NK-92 (cell line): ENCODE results near the gene C8G.

Experiments
- DNase-seq: peaks from one replicate; lab custom pipeline; 2025; ENCODE audit not compliant: unreplicated experiment; lab: John Stamatoyannopoulos, UW

Gene C8G

DNA sequence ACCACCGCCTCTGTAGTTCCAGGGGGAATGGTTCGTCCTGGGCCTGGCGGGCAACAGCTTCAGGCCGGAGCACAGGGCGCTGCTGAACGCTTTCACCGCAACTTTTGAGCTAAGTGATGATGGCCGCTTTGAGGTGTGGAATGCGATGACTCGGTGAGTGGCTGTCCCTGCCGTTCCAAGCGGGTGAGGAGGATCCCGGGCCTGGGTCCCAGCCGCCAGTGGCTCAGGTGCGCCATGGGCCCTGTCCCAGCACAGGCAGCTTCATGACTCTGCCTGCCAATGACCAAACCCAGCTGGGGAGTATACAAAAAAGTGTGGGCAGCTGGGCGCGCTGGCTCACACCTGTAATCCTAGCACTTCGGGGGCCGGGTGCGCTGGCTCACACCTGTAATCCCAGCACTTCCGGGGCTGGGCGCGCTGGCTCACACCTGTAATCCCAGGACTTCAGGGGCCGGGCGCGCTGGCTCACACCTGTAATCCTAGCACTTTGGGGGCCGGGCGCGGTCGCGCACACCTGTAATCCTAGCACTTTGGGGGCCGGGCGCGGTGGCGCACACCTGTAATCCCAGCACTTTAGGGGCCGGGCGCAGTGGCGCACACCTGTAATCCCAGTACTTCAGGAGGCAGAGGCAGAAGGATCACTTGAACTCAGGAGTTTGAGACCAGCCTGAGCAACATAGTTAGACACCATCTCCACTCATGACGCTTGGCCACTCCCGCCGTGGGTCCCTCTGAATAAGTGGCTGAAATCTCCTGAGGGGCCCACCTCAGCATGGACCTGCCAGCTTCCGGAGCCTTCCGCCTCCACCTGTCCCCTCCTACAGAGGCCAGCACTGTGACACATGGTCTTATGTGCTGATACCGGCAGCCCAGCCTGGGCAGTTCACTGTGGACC is 8.1 kb downstream of the C8G start:
- no peak for DNase-seq

DNA sequence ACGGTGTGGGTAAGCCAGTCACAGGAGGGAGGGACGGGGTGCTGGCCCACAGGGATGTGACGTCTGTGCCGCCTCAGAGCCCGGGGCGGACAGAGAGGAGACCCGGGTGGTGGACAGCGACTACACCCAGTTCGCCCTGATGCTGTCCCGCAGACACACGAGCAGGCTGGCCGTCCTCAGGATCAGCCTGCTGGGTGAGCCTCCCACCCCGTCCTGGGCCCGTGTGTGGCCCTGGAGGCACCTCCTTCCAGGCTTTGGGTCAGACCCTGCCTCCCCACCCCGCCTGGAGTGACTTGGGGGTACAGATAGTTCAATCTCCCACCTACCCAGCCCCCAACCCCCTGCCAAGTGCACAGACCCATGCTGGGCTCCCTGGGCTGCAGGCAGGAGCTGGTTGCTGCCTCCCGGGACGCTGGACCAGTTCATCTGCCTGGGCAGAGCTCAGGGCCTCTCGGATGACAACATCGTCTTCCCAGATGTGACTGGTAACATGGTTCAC is 8.8 kb downstream of the C8G start:
- no peak for DNase-seq

DNA sequence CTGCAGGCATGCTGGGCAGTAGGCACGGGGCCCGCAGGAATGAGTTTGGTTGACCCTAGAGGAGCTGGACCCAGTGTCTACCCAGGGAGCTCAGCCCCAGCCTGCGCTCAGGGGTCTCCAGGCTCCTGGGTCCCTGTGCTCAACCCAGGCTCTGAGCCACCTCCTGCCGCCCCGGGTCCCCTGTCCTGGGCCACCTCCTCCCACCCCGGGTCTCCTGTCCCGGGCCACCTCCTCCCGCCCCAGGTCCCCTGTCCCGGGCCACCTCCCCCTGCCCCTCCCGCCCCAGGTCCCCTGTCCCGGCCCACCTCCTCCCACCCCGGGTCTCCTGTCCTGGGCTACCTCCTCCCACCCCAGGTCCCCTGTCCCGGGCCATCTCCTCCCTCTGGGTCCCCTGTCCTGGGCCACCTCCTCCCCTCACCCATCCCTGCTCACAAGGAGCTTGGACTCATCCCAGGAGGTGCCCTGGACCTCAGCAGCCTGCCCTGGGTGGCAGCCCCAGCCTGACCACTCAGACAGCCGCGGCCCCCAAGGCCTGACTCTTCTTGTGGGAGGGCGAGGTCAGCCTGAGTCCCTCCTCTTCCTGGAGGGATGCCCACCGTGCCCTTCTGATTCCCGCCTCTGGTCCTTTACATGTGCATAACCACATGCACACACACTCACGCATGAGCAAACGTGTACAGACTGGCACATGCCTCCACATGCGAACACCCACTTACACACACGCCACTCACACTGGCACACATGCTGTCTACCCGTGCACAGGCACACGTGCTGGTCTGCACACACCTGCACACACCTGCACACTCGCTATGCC is 9.4 kb downstream of the C8G start:
- DNase-seq, result no peak

DNA sequence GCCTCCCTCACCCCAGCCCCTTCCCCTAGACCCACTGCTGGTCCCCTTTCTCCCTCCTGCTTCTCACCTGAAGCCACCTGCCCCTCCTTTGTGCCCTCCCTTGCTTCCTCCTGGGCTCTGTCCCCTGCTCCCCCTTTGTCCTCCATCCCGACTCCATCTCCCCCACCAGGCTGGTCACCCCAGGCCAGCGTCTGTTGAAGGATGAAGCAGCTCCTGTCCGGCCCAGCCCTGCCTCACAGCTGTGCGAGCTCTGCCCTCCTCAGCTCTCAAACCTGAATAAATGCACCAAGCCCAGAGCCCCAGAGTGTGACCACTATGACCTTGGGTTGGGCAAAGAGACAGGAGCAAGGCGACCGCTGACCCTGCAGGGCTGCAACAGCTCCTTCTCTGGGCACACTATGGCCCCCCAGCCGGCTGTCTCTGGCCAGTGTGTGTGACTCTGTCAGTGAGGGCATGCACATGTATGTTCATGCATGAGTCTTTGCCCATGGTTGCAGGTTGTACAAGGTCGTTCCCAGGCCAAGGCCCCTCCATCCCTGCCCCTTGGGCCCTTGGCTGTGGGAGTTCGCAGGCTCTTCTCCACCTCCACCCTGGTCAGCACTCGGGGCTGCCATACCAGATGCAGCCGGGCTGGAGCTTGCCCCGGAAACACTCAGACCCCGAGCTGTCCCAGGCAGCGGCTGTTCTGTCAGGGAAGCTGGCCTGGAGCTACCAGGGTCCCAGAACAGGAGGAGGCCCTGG is 10.3 kb downstream of the C8G start:
- no peak for DNase-seq

DNA sequence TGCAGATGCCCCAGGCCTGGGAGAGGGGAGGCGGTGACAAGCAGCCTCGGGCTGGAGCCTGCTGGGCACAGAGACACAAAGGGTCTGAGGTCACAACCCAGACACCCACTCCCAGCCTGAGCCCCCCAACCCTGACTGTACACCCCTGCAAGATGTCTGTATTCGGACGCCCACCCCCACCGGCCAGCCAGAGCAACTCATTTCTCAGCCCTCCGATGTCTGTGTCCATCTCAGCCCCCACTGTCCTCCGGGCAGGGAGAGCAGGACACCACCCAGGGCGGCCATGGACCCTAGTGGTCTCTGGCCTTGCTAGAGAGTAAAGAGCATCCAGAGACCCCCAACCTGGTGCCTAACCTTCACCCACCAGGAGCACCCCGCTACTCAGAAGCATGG is 10.9 kb downstream of the C8G start:
- no peak for DNase-seq

DNA sequence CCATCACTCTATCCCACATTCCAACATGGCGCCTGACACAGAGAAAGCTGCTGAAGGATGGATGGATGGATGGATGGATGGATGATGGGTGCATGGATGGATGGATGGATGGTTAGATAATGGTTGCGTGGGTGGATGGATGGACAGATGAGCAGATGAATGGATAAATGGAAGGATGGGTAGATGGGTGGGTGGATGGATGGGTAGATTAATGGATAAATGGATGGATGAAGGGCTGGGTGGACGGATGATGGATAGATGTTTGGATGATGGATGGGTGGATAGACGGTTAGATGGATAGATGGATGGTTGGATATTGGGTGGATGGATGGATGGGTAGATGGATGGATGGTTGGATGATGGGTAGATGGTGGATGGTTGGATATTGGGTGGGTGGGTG is 11.6 kb downstream of the C8G start:
- DNase-seq, result no peak

DNA sequence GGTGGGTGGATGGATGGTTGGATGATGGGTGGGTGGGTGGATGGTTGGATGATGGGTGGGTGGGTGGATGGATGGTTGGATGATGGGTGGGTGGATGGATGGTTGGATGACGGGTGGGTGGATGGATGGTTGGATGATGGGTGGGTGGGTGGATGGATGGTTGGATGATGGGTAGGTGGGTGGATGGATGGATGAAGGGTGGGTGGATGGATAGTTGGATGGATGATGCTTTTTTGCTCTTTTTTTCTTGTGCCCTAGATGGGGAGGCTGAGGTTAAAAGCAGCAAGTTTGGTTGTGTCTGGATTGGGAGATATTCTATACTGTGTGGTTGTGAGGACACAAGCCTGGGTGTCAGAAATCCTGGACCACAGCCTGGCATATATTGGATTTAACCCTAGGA is 12.4 kb downstream of the C8G start:
- no peak for DNase-seq

DNA sequence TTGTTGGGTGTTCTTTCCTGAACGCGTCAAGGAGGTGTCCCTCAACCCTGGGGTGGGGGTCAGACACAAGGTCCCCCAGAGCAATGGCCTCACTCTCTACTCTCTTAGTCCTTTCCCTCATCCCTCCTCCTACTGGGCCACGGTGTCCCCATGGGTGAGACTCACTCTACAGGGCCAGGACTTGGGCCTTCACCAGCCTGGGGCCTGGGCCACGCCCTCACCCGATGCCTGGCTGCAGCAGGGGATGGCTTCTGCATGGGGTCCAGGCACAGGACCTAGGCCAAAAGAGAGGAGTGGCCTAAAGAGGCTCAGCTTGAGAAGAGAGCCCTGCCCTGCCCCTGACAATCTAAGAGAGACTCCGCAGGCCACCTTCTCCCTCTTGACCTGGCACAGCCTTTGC is 12.9 kb downstream of the C8G start:
- no peak for DNase-seq

DNA sequence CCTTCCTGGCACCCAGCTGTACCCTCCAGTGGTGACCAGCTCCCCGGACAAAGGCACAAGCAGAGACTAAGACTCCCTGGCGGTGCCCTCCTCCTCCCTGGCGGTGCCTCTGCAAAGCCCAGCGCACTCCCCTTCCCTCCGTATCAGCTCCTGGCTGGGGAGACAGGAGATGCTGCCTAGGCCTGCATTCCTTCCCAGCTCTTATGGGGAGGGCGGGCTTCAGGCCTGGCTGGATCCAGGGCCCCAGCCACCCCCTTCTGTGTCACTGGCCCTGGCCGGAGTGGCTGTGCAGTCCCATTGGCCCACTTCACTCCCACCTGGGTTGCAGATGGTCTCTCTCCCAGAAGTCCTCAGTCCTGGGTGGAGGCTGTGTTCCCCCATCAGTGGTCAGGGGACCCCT is 13.4 kb downstream of the C8G start:
- DNase-seq, result no peak

DNA sequence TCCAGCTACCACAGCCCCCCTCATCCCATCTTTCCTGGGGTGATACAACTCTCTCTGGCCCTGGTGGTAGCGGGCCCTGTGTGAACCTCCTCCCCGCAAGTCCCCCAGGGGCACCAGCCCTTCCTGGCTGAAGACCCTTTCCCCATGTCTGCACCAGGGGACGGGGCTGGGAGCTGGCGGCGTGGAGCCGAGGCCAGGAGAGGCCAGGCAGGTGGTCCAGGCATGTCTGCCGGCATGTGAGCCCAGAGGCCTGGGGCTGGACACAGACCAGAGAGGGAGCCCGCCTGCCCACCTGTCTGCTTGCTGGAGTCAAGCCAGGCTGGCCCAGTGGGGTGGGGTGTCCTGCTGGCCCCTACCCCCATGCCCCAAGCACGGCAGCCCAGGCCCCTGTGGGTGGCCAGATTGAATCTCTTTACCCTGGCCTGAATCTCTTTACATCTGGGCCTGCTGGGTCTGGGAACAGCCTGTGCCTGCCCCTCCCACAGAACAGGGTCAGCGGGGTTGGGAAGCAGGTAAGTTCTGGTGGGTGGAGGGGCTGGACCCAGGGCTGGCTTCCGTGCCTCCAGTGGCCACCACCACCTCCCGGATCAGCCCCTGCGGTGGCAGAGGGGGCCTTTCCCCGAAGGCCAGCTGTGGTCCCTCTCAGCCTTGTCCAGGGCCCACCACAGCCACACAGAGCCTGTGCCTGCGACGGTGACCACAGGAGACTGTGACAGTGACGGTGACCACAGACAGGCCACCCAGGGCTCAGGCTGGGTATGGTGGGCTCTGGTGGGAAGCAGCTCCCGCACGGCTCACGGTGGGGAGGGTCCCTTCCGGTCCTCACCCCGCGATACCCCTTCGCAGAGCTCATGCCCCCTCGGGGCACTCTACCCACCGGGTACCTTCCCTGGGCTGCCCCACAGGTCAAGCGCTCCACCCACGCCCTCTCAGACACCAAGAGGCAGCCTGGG is 14.1 kb downstream of the C8G start:
- no peak for DNase-seq

DNA sequence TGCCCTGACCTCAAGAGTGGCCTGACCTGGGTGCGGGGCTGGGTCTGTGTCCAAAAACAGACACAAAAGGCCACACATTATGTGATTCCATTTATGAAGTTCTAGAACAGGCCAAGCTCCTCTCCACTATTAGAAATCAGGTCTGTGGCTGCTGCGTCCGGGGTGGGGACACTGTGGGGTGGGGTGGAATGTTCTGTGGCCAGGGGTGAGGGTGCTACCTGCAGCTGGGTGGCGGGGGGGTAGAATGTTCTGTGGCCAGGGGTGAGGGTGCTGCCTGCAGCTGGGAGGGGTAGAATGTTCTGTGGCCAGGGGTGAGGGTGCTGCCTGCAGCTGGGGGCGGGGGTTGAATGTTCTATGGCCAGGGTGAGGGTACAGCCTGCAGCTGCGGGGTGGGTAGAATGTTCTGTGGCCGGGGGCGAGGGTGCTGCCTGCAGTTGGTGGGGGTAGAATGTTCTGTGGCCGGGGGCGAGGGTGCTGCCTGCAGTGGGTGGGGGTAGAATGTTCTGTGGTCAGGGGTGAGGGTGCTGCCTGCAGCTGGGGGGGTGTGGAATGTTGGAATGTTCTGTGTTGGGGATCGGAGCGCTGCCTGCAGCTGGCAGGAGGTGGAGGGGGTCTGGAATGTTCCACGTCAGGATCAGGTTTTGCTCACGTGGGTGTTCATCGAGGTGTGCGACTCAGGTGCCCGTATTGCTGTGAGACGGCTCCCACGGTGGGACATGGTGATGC is 15.3 kb downstream of the C8G start:
- DNase-seq, result no peak

DNA sequence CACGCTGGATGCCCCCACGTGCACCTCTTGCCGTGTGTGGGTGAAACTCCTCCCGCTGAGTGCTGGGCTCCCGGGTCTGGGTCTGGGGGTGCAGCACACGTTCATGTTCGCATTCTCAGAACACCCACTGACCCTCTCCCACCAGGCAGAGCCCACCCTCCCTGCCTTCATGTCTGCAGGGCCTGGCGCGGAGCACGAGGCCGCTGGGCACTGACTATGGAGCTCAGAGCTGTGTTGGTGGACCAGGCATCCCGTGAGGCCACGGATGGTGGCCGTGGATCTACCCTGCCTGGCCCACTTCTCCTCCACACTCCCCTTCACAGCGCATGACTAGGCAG is 15.9 kb downstream of the C8G start:
- no peak for DNase-seq

DNA sequence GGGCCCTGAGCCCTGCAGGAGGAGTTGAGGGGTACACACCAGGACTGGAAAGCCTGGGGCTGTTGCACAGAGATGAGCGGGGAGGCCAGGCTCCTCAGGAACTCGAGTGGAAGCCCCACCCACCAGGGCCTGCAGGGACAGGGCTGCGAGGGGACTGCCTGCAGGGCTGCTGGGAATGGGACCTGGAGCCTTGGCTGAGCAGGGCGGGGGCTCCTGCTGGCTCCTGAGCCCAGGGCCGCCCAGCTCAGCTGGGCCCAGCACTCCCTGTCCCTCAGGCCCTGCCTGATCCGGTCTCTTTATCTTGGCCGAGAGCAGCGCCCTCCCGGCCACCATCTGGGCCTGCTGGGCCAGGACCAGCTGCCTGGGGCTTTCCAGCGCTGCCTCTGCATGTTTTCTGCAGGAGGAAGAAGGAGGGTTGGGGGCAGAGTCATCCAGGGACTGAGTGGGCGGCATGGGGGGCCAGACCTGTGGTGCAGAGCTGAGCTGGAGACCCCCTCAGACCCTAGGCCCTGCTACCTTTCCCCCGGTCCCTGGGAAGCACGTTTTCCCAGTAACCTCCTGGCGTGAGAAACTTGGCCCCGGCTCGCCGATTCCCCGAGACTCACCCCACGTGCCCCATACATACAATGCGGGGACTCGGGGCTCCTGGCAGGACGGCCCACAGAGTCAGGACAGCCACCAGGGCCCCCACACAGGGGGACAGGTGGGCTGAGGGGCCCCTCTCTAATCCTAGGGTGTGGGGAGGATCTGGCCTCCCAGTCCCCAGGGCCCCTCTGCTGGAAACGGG is 16.4 kb downstream of the C8G start:
- DNase-seq, result no peak

DNA sequence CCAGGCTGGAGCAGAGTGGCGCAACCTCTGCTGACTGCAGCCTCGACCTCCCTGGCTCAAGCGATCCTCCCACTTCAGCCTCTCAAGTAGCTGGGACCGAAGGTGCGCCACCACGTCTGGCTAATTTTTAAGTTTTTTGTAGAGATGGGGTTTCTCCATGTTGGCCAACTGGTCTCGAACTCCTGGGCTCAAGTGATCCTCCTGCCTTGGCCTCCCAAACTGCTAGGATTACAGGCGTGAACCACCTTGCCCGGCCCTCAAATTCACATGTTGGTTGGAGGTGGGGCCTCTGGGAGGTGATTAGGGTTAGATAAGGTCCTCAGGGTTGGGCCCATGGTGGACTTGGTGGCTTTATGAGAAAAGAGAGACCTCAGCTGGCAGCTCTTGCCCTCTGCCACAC is 17.1 kb downstream of the C8G start:
- no peak for DNase-seq

DNA sequence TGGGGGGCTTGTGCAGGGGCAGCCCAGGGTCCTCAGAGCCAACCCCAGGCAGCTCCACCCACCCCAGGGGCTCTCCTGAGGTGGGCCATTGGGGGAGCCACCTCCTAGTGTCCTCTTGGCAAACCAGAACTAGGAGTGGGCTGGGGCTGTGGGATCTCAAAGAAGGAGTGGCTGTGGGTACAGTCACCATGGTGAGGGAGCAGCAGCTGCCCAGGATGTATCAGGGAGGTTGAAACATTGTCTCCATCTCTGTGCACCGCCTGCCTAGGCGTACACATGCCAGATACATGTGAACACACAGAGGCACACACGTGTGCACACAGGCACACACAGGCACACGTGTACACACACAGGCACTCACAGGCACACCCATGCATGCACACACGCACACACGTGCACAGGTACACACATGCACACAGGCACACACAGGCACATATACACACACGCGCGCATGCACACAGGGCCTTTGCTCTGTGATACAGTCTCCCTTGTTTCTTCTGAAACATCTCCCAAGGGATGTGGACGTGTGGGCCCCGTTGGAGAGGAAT is 17.7 kb downstream of the C8G start:
- DNase-seq, result no peak

DNA sequence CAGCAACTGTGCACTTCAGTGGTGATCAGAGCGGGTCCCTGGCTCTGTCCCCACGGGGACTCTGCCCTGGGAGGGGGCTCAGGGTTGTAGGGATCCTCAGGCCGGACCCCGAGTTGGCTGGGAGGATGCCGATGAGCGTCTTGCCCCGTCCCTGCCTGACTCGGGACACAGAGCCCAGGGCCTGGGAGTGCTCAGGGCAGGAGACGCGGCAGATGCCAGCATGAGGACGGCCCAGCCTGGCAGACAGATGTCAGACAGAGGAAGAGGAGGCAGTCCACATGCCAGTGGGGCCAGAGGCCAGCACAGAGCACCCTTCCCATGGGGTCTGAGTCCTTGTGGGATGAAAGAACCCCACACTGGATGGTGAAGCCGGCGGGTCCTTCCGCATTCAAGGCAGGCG is 18.3 kb downstream of the C8G start:
- no peak for DNase-seq

DNA sequence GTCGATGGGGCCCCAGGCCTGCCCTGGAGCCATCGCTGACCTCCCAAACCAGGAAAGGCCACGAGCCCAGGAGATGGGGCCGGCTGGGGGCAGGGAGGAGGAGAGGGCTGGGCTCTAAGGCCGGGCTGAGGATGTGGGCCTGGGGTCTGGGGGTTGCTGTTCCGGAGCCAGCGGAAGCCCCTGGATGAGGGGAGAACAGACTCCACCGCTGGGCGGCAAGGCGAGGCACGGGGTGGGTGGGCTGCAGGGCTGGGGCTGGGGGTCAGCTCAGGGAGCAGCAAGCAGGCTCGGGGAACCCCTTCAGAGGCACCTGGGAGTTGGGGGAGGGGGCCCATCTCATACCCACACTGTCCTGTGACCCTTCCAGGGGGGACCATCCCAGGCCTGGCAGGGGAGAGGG is 18.7 kb downstream of the C8G start:
- no peak for DNase-seq

DNA sequence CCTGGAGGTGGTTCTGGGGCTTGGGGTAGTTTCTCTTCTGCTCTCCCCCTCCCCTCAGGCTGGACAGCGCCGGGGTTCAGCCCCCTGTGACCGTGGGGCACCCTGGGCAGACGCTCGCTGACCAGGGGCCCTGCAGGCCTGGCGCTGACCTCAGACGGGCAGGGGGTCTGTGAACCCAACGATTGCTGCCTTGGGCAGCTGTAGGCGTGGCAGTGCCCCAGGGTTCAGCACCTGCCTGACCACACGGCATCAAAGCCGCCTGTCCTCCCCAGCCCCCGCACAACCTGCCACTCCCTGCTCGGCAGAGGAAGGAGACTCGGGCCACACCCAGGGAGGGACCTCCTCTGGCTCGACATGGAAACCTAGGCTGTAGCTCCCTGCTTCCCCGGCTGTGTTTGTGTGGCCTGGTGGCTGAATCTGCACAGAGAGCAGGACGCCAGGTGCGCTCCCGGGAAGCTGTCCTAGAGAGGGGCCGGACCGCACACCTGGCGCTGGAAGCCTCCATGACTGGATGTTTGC is 19.2 kb downstream of the C8G start:
- no peak for DNase-seq
